Ovary (tissue), 3 donors: ENCODE results near the gene EVA1B.

Experiments used
- CTCF ChIP-seq, 3 donors: fragments of 450-650 bp in 2 of 3; fragments of 200-600 bp in 1 of 3; IDR thresholded peaks; one replicate each; pipeline versions ENCODE4 v1.5.1 to v1.8.0; 2016 to 2022; ENCODE audit warnings: antibody characterized with exemption in 3 of 3, mild to moderate bottlenecking in 1 of 3
- EP300 ChIP-seq: sonication (generic); formaldehyde crosslinking; IDR thresholded peaks from one replicate; pipeline ENCODE4 v1.6.1; 2017; ENCODE audit warnings: antibody characterized with exemption
- donor health status: DM: no; HTN: no; CAD: no.

- TF ChIP-seq EP300 = no peak
- TF ChIP-seq CTCF (IDR thresholded peaks at IDR 0.05) = no peak
Measured at GRCh38 chr1:36307601-36308330, 15.7 kb downstream of the EVA1B start.
